A549 (cell line): Measurements from ENCODE around the gene NDUFB1. TPM values are rescaled to one million over a fixed set of nuclear protein-coding genes. Genes with fewer than 3 reads are reported as not detected.

Experiments used
- ATAC-seq, 2 experiments: fragments of 200-7000 bp in 1 of 2; fragments of >200 bp in 1 of 2; cut with Nextera tagmentation in 1 of 2; cut with Tn5 transposase in 1 of 2; 3 replicates each; pipeline versions ENCODE4 v1.8.0 to v1.9.1; 2018 to 2020; ENCODE audit warnings: mild to moderate bottlenecking in 1 of 2, moderate library complexity in 1 of 2
- CTCF ChIA-PET: fragments of 300-600 bp; sonication (Branson Sonifier 250); formaldehyde crosslinking; extraction: SDS; loops from one replicate; lab custom pipeline; 2021; ENCODE audit warnings: antibody characterized with exemption, inconsistent platforms; lab: Yijun Ruan, JAX
- POLR2A ChIA-PET: fragments of 350-600 bp; formaldehyde crosslinking; extraction: SDS; loops from one replicate; lab custom pipeline; 2021; ENCODE audit warnings: antibody characterized with exemption, inconsistent platforms; lab: Yijun Ruan, JAX
- DNase-seq, 2 experiments: peaks; one replicate each; pipeline versions ENCODE4 v3.0.0 to v3.0.0-alpha.2; 2011 to 2016; ENCODE audit warnings: low read depth in 1 of 2, low spot score in 1 of 2
- FAIRE-seq: peaks from 2 replicates; lab custom pipeline; 2011; peaks lifted over from hg19 to GRCh38; lab: Jason Lieb, UNC
- H3K27ac ChIP-seq, 2 experiments: fragments of >200 bp; sonication (Bioruptor Twin); formaldehyde crosslinking; 3 replicates each; pipeline ENCODE4 v1.5.1; 2016 to 2017
- H3K4me1 ChIP-seq: fragments of >200 bp; sonication (Bioruptor Twin); formaldehyde crosslinking; 3 replicates; pipeline ENCODE4 v1.6.1; 2016
- H3K4me2 ChIP-seq: fragments of >200 bp; sonication (Bioruptor Twin); formaldehyde crosslinking; 3 replicates; pipeline ENCODE4 v1.6.1; 2016
- H3K4me3 ChIP-seq: fragments of >200 bp; sonication (Bioruptor Twin); formaldehyde crosslinking; 3 replicates; pipeline ENCODE4 v1.5.1; 2016
- H3K9me3 ChIP-seq: fragments of >200 bp; sonication (Bioruptor Twin); formaldehyde crosslinking; 3 replicates; pipeline ENCODE4 v1.6.1; 2016
- BHLHE40 ChIP-seq: IDR thresholded peaks from 2 replicates; pipeline ENCODE4 v1.6.1; 2012; ENCODE audit warnings: low read depth, low read length, inconsistent platforms
- CBX2 ChIP-seq: fragments of 200-600 bp; sonication (generic); IDR thresholded peaks from 2 replicates; pipeline ENCODE4 v1.6.1; 2016; ENCODE audit warnings: low read depth, mild to moderate bottlenecking, borderline replicate concordance
- EHF ChIP-seq: fragments of 250-450 bp; sonication (Bioruptor Pico); IDR thresholded peaks from 2 replicates; pipeline ENCODE4 v1.5.0; 2020; ENCODE audit warnings: mild to moderate bottlenecking
- EHMT2 ChIP-seq: fragments of 200-600 bp; sonication (generic); IDR thresholded peaks from 2 replicates; pipeline ENCODE4 v1.6.1; 2016; ENCODE audit warnings: antibody characterized with exemption, low read depth, mild to moderate bottlenecking, moderate library complexity
- EP300 ChIP-seq, 2 experiments: fragments of >200 bp; sonication (Bioruptor Twin); formaldehyde crosslinking; IDR thresholded peaks; 2 replicates in 1 of 2; 3 replicates in 1 of 2; pipeline ENCODE4 v1.6.1; 2016 to 2017
- FOSB ChIP-seq: fragments of 250-450 bp; sonication (Bioruptor Pico); IDR thresholded peaks from 2 replicates; pipeline ENCODE4 v1.5.0; 2020; ENCODE audit warnings: mild to moderate bottlenecking, moderate library complexity
- FOSL2 ChIP-seq, 2 experiments: fragments of 450-650 bp in 1 of 2; fragments of >200 bp in 1 of 2; sonication (Bioruptor Twin) in 1 of 2; formaldehyde crosslinking; IDR thresholded peaks; 2 replicates each; pipeline versions ENCODE4 v1.5.0 to v1.6.1; 2016 to 2020; ENCODE audit warnings: mild to moderate bottlenecking in 1 of 2, moderate library complexity in 1 of 2
- GATA3 ChIP-seq: IDR thresholded peaks from 2 replicates; pipeline ENCODE4 v1.6.1; 2012; ENCODE audit warnings: borderline replicate concordance
- HOXA7 ChIP-seq: fragments of 250-450 bp; sonication (Bioruptor Pico); IDR thresholded peaks from 2 replicates; pipeline ENCODE4 v1.5.0; 2020; ENCODE audit warnings: mild to moderate bottlenecking, moderate library complexity
- KDM5A ChIP-seq: fragments of 200-600 bp; sonication (generic); IDR thresholded peaks from 2 replicates; pipeline ENCODE4 v1.6.1; 2016; ENCODE audit warnings: antibody characterized with exemption, mild to moderate bottlenecking
- MAFK ChIP-seq: fragments of 450-650 bp; IDR thresholded peaks from 2 replicates; pipeline ENCODE4 v1.6.1; 2014; ENCODE audit not compliant: partially characterized antibody
- MAZ ChIP-seq: fragments of 150-350 bp; IDR thresholded peaks from 2 replicates; pipeline ENCODE4 v1.6.1; 2014; ENCODE audit warnings: antibody characterized with exemption, low read depth, low read length, borderline replicate concordance
- MYC ChIP-seq: IDR thresholded peaks from 2 replicates; pipeline ENCODE4 v1.6.1; 2012; ENCODE audit warnings: mild to moderate bottlenecking, inconsistent platforms, low read length, improper control_type of control experiment, borderline replicate concordance
- NFE2L2 ChIP-seq: fragments of 150-350 bp; conservative IDR thresholded peaks from 2 replicates; pipeline ENCODE4 v1.6.1; 2014; ENCODE audit warnings: low read length
- PHF8 ChIP-seq: fragments of 200-600 bp; sonication (generic); IDR thresholded peaks from 2 replicates; pipeline ENCODE4 v1.6.1; 2016; ENCODE audit warnings: low read depth, mild to moderate bottlenecking, antibody characterized with exemption, moderate library complexity, borderline replicate concordance
- RAD21 ChIP-seq, 2 experiments: fragments of >200 bp in 1 of 2; sonication (Bioruptor Twin) in 1 of 2; formaldehyde crosslinking in 1 of 2; IDR thresholded peaks in 1 of 2; conservative IDR thresholded peaks in 1 of 2; 2 replicates in 1 of 2; 3 replicates in 1 of 2; pipeline ENCODE4 v1.6.1; 2012 to 2018; ENCODE audit warnings: inconsistent platforms in 1 of 2
- RARB ChIP-seq: fragments of 250-450 bp; sonication (Bioruptor Pico); IDR thresholded peaks from 2 replicates; pipeline ENCODE4 v1.8.0; 2021; ENCODE audit warnings: mild to moderate bottlenecking, moderate library complexity
- RCOR1 ChIP-seq: fragments of 150-350 bp; IDR thresholded peaks from 2 replicates; pipeline ENCODE4 v1.6.1; 2014; ENCODE audit warnings: antibody characterized with exemption, low read length, low read depth
- RFX5 ChIP-seq: fragments of 450-650 bp; IDR thresholded peaks from 2 replicates; pipeline ENCODE4 v1.7.1; 2014; ENCODE audit warnings: antibody characterized with exemption, mild to moderate bottlenecking, moderate library complexity
- RNF2 ChIP-seq: fragments of 200-600 bp; sonication (generic); IDR thresholded peaks from 2 replicates; pipeline ENCODE4 v1.6.1; 2016; ENCODE audit warnings: low read depth, mild to moderate bottlenecking, antibody characterized with exemption, moderate library complexity, borderline replicate concordance
- SMC3 ChIP-seq: fragments of >200 bp; sonication (Bioruptor Twin); formaldehyde crosslinking; IDR thresholded peaks from 3 replicates; pipeline ENCODE4 v1.6.1; 2018; ENCODE audit warnings: inconsistent platforms
- SREBF2 ChIP-seq: fragments of 450-650 bp; IDR thresholded peaks from 2 replicates; pipeline ENCODE4 v1.6.1; 2014; ENCODE audit warnings: mild to moderate bottlenecking, moderate library complexity
- TP53 ChIP-seq: fragments of 250-450 bp; sonication (Bioruptor Pico); IDR thresholded peaks from 2 replicates; pipeline ENCODE4 v1.5.0; 2021; ENCODE audit warnings: mild to moderate bottlenecking, moderate library complexity
- ZC3H11A ChIP-seq: fragments of 450-650 bp; IDR thresholded peaks from 2 replicates; pipeline ENCODE4 v1.6.1; 2014; ENCODE audit warnings: antibody characterized with exemption, mild to moderate bottlenecking
- ZNF302 ChIP-seq: fragments of 250-450 bp; sonication (Bioruptor Pico); IDR thresholded peaks from 2 replicates; pipeline ENCODE4 v1.9.0; 2021; ENCODE audit warnings: inconsistent platforms, mild to moderate bottlenecking, moderate library complexity
- ZSCAN20 ChIP-seq: fragments of 250-450 bp; sonication (Bioruptor Pico); IDR thresholded peaks from 2 replicates; pipeline ENCODE4 v1.8.0; 2022; ENCODE audit warnings: mild to moderate bottlenecking, moderate library complexity
- WGBS: methylation state at CpG from one replicate; pipeline ENCODE4 v1.1.6; 2017; ENCODE audit errors: missing lambda C conversion rate; 5-methylcytosine and 5-hydroxymethylcytosine counted together
- polyA plus RNA-seq, 4 experiments: library from polyadenylated mRNA; depleted of rRNA in 3 of 4; stranded (reverse); fragments of >200 nt; fragmentation: RNase III in 1 of 4; extraction: RNeasy Plus Mini Kit Qiagen cat#74134 plus additional on column Dnase treatment in 1 of 4; gene quantifications; 2 replicates in 3 of 4; 3 replicates in 1 of 4; pipeline ENCODE4 v1.2.3, GENCODE V29; 2011 to 2017
- TF ChIP-seq, protein P1 (sequence below): fragments of 250-450 bp; sonication (Bioruptor Pico); IDR thresholded peaks from 2 replicates; pipeline ENCODE4 v1.5.0; 2020; ENCODE audit warnings: low read depth, mild to moderate bottlenecking, moderate library complexity
- TF ChIP-seq, protein P2 (sequence below): IDR thresholded peaks from 2 replicates; pipeline ENCODE4 v1.6.1; 2012
- TF ChIP-seq, protein P3 (sequence below): fragments of 450-650 bp; IDR thresholded peaks from 2 replicates; pipeline ENCODE4 v1.6.1; 2014; ENCODE audit warnings: antibody characterized with exemption
- TF ChIP-seq, protein P4 (sequence below): fragments of 150-350 bp; IDR thresholded peaks from 2 replicates; pipeline ENCODE4 v1.6.1; 2014; ENCODE audit warnings: low read depth, mild to moderate bottlenecking, low read length

NDUFB1 gene
- polyA plus RNA-seq, 2 of the 4 experiments (the other 2 are of a cell fraction): 596 to 704 TPM

DNA sequence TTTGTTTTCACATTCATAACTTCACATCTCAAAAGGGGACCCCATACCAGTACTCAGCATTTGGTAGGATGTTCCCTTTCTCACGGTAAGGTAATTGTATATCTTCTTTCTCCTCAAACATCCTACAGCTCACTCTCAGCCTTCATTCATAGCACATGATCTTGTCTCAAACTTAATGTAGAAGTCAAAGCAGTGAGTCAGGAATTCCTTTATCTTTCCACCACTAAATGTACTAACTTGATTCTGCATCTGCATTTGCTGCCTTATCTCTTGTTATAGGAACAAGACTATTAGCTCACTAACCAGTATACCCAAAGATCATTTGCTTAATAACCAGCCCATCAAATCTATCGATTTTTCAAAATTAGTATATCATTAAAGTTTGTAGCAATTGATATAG is 23.2 kb upstream of the NDUFB1 start:
- TF ChIP-seq TP53 (CRISPR knock-in tag): no peak
- TF ChIP-seq HOXA7: no peak
- TF ChIP-seq RCOR1: no peak
- TF ChIP-seq, protein P1, sequence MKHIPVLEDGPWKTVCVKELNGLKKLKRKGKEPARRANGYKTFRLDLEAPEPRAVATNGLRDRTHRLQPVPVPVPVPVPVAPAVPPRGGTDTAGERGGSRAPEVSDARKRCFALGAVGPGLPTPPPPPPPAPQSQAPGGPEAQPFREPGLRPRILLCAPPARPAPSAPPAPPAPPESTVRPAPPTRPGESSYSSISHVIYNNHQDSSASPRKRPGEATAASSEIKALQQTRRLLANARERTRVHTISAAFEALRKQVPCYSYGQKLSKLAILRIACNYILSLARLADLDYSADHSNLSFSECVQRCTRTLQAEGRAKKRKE (CRISPR knock-in tag): no peak
- no peak for TF ChIP-seq FOSB (CRISPR knock-in tag)
- TF ChIP-seq MAZ: no peak
- no peak for TF ChIP-seq ZNF302 (CRISPR knock-in tag)
- TF ChIP-seq EHMT2: no peak
- TF ChIP-seq, protein P2, sequence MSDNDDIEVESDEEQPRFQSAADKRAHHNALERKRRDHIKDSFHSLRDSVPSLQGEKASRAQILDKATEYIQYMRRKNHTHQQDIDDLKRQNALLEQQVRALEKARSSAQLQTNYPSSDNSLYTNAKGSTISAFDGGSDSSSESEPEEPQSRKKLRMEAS: no peak
- no peak for TF ChIP-seq RFX5
- TF ChIP-seq, protein P3, sequence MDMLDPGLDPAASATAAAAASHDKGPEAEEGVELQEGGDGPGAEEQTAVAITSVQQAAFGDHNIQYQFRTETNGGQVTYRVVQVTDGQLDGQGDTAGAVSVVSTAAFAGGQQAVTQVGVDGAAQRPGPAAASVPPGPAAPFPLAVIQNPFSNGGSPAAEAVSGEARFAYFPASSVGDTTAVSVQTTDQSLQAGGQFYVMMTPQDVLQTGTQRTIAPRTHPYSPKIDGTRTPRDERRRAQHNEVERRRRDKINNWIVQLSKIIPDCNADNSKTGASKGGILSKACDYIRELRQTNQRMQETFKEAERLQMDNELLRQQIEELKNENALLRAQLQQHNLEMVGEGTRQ: no peak
- no peak for TF ChIP-seq ZC3H11A
- TF ChIP-seq MYC: no peak
- TF ChIP-seq GATA3: no peak
- no peak for TF ChIP-seq BHLHE40
- TF ChIP-seq SREBF2: no peak
- no peak for TF ChIP-seq RARB (CRISPR knock-in tag)
- no peak for TF ChIP-seq EP300 (IDR thresholded peaks at IDR 0.05)
- TF ChIP-seq FOSL2 (IDR thresholded peaks at IDR 0.05): no peak
- no peak for TF ChIP-seq FOSL2 (CRISPR knock-in tag; IDR thresholded peaks at IDR 0.05)
- no peak for DNase-seq
- no peak overlapping the region for H3K4me2 ChIP-seq
- H3K4me1 ChIP-seq: 0 out of 3 replicates have a peak, but pooled peaks cover 5% of the 10 kb centered on the region
- ATAC-seq: no peak
- no peak overlapping the region for H3K27ac ChIP-seq
- H3K4me3 ChIP-seq: no peak overlapping the region
- H3K9me3 ChIP-seq: no peaks in the 10 kb centered on the region
- ChIA-PET POLR2A (no interaction called here), CTCF (interaction anchor here (0.6 to 2.7 kb wide), 4 partner anchors 10 to 640 kb away, joined by 3 to 9 read pairs (median 4); no protein-coding TSS in a partner anchor)
- FAIRE-seq: no peak
- WGBS: 82% methylated on average over 2 of the region's 2 CpGs

DNA sequence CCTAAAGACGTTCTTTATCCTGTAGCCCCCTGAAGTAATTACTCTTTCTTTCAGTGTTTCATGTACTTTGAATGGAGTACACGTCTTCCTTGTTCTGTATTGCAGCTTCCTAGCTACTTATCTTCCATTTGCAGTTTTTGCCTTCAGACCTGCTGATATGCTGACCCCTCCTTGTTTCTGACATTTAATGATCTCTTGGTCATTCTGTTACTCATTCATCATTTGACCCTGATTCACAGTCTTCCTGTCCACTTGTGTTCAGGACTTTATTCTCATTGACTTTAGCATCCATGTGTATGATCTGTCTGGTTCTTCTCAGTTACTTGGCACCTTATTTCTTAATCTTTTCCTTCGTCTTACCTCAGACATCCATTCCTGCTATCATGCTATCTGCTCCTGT is 22.5 kb upstream of the NDUFB1 start:
- POLR2A ChIA-PET: no interaction called here
- Histone ChIP-seq H3K4me2 (no peak overlapping the region), H3K4me3 (no peak overlapping the region), H3K4me1 (0 out of 3 replicates have a peak, but pooled peaks cover 5% of the 10 kb centered on the region), H3K27ac (no peak overlapping the region), H3K9me3 (no peaks in the 10 kb centered on the region)
- ATAC-seq: no peak
- no peak for DNase-seq
- no peak for FAIRE-seq
- WGBS: 87% methylated on average over 3 of the region's 3 CpGs
- CTCF ChIA-PET: interaction anchor here (0.8 to 2.1 kb wide), 3 partner anchors 9 to 640 kb away, joined by 3 to 5 read pairs (median 4); no protein-coding TSS in a partner anchor
- TF ChIP-seq HOXA7 (no peak), PHF8 (no peak), NFE2L2 (no peak), RNF2 (no peak), CBX2 (no peak), MAZ (no peak), RAD21 (conservative IDR thresholded peaks at IDR 0.05 in 1 of 2, IDR thresholded peaks at IDR 0.05 in 1 of 2) (no peak), ZSCAN20 (CRISPR knock-in tag) (no peak), MAFK (no peak), EHF (CRISPR knock-in tag) (no peak), BHLHE40 (no peak), ZNF302 (CRISPR knock-in tag) (no peak), SMC3 (no peak), TP53 (CRISPR knock-in tag) (no peak), KDM5A (no peak), EP300 (IDR thresholded peaks at IDR 0.05) (no peak)
- TF ChIP-seq, protein P1 (CRISPR knock-in tag): no peak
- TF ChIP-seq, protein P4, sequence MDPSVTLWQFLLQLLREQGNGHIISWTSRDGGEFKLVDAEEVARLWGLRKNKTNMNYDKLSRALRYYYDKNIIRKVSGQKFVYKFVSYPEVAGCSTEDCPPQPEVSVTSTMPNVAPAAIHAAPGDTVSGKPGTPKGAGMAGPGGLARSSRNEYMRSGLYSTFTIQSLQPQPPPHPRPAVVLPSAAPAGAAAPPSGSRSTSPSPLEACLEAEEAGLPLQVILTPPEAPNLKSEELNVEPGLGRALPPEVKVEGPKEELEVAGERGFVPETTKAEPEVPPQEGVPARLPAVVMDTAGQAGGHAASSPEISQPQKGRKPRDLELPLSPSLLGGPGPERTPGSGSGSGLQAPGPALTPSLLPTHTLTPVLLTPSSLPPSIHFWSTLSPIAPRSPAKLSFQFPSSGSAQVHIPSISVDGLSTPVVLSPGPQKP: no peak
